ENCODE data around the gene FNBP1. TPM values are rescaled to one million over a fixed set of nuclear protein-coding genes. Genes with fewer than 3 reads are reported as not detected.
A peak's percentile ranks its signal among the peaks of the same experiment; 100 is the strongest.

The FNBP1 gene
- total RNA-seq, 1 experiment from 2014 or later, result 43.6 TPM

DNA sequence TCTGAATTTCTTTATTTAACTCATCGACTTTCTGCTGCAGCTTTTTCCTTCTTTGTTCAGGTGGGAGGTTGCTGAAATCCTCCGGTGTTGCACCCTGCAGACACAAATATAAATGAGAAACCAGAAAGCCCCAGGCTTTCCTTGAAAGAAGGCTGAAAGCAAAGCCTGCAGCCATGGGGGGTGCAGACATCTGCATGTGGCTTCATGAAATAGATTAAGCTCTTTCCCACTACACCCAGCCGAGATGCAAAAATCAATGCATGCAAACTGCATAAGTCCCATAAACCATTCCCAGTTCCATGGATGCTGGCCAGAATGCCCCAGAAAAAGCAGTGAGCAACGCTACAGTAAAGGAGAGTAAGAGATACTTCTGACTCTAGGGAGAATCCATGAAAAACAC lies 134.1 kb downstream of the FNBP1 start (continued):
- TF ChIP-seq NFE2L1 (CRISPR knock-in tag; IDR thresholded peaks at IDR 0.05) (no peak), NFYB (CRISPR knock-in tag; conservative IDR thresholded peaks at IDR 0.05; ENCODE audit: low read depth) (no peak), TP53 (CRISPR knock-in tag; IDR thresholded peaks at IDR 0.05) (no peak)
- TF ChIP-seq, protein P1, sequence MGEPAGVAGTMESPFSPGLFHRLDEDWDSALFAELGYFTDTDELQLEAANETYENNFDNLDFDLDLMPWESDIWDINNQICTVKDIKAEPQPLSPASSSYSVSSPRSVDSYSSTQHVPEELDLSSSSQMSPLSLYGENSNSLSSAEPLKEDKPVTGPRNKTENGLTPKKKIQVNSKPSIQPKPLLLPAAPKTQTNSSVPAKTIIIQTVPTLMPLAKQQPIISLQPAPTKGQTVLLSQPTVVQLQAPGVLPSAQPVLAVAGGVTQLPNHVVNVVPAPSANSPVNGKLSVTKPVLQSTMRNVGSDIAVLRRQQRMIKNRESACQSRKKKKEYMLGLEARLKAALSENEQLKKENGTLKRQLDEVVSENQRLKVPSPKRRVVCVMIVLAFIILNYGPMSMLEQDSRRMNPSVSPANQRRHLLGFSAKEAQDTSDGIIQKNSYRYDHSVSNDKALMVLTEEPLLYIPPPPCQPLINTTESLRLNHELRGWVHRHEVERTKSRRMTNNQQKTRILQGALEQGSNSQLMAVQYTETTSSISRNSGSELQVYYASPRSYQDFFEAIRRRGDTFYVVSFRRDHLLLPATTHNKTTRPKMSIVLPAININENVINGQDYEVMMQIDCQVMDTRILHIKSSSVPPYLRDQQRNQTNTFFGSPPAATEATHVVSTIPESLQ (CRISPR knock-in tag; IDR thresholded peaks at IDR 0.05), result no peak

- Mint-ChIP-seq H3K27ac (0 out of 2 replicates have a peak overlapping the region, but pooled peaks have one; percentile 10), H3K4me3 (no peak overlapping the region), H3K9me3 (peaks cover 9% of the 10 kb centered on the region; the same call in 1 of the 2 replicates), H3K27me3 (ENCODE audit: low read depth) (no peaks in the 10 kb centered on the region), H3K4me1 (peaks cover 29% of the 10 kb centered on the region), H3K36me3 (peaks cover 22% of the 10 kb centered on the region)
- ChIA-PET POLR2A (no interaction called here), CTCF (interaction anchor here (2.4 kb wide), 1 partner anchor 9 kb away, joined by 8 read pairs; no protein-coding TSS in a partner anchor)
- ATAC-seq, result no peak
- DNase-seq (ENCODE audit: low spot score), result no peak
- no peak for TF ChIP-seq ZNF138 (CRISPR knock-in tag; conservative IDR thresholded peaks at IDR 0.05)
- TF ChIP-seq ZNF263 (CRISPR knock-in tag; IDR thresholded peaks at IDR 0.05; ENCODE audit: low read depth), result no peak
- no peak for TF ChIP-seq SMAD4 (CRISPR knock-in tag; IDR thresholded peaks at IDR 0.05)
- no peak for TF ChIP-seq ZNF317 (CRISPR knock-in tag; IDR thresholded peaks at IDR 0.05; ENCODE audit: borderline replicate concordance, low read depth)
- TF ChIP-seq TEAD4 (CRISPR knock-in tag; IDR thresholded peaks at IDR 0.05), result no peak
- no peak for TF ChIP-seq EMX1 (CRISPR knock-in tag; IDR thresholded peaks at IDR 0.05)
- TF ChIP-seq, protein P2, sequence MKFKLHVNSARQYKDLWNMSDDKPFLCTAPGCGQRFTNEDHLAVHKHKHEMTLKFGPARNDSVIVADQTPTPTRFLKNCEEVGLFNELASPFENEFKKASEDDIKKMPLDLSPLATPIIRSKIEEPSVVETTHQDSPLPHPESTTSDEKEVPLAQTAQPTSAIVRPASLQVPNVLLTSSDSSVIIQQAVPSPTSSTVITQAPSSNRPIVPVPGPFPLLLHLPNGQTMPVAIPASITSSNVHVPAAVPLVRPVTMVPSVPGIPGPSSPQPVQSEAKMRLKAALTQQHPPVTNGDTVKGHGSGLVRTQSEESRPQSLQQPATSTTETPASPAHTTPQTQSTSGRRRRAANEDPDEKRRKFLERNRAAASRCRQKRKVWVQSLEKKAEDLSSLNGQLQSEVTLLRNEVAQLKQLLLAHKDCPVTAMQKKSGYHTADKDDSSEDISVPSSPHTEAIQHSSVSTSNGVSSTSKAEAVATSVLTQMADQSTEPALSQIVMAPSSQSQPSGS (CRISPR knock-in tag; IDR thresholded peaks at IDR 0.05; ENCODE audit: borderline replicate concordance, low read depth), result no peak
- TF ChIP-seq MXD4 (CRISPR knock-in tag; IDR thresholded peaks at IDR 0.05; ENCODE audit: borderline replicate concordance), result no peak
- no peak for TF ChIP-seq ZNF671 (CRISPR knock-in tag; IDR thresholded peaks at IDR 0.05)
- TF ChIP-seq, protein P3, sequence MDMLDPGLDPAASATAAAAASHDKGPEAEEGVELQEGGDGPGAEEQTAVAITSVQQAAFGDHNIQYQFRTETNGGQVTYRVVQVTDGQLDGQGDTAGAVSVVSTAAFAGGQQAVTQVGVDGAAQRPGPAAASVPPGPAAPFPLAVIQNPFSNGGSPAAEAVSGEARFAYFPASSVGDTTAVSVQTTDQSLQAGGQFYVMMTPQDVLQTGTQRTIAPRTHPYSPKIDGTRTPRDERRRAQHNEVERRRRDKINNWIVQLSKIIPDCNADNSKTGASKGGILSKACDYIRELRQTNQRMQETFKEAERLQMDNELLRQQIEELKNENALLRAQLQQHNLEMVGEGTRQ (CRISPR knock-in tag; IDR thresholded peaks at IDR 0.05), result no peak
- TF ChIP-seq ZNF423 (CRISPR knock-in tag; IDR thresholded peaks at IDR 0.05), result no peak
- TF ChIP-seq, protein P4, sequence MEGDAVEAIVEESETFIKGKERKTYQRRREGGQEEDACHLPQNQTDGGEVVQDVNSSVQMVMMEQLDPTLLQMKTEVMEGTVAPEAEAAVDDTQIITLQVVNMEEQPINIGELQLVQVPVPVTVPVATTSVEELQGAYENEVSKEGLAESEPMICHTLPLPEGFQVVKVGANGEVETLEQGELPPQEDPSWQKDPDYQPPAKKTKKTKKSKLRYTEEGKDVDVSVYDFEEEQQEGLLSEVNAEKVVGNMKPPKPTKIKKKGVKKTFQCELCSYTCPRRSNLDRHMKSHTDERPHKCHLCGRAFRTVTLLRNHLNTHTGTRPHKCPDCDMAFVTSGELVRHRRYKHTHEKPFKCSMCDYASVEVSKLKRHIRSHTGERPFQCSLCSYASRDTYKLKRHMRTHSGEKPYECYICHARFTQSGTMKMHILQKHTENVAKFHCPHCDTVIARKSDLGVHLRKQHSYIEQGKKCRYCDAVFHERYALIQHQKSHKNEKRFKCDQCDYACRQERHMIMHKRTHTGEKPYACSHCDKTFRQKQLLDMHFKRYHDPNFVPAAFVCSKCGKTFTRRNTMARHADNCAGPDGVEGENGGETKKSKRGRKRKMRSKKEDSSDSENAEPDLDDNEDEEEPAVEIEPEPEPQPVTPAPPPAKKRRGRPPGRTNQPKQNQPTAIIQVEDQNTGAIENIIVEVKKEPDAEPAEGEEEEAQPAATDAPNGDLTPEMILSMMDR (IDR thresholded peaks at IDR 0.05), result no peak
- TF ChIP-seq ESRRA (CRISPR knock-in tag; IDR thresholded peaks at IDR 0.05; ENCODE audit: borderline replicate concordance), result no peak
These were observed 135.8 kb downstream of the FNBP1 start for GRCh38 chr9:129907201-129907600.

GRCh38 chr9:129906298-129906697 lies 136.7 kb downstream of the FNBP1 start:
- DNase-seq (ENCODE audit: low spot score) (no peak), ATAC-seq (no peak)
- H3K36me3 Mint-ChIP-seq, result peaks cover 28% of the 10 kb centered on the region
- ChIA-PET CTCF (interaction anchor here (0.7 to 2.4 kb wide), 2 partner anchors 8 to 169 kb away, joined by 3 to 8 read pairs; no protein-coding TSS in a partner anchor), POLR2A (no interaction called here)
- no peak overlapping the region; the same call in 1 of the 2 replicates for H3K27ac Mint-ChIP-seq
- H3K27me3 Mint-ChIP-seq (ENCODE audit: low read depth), result no peaks in the 10 kb centered on the region
- H3K9me3 Mint-ChIP-seq, result peaks cover 9% of the 10 kb centered on the region; the same call in 1 of the 2 replicates
- no peak overlapping the region for H3K4me3 Mint-ChIP-seq
- H3K4me1 Mint-ChIP-seq, result peaks cover 29% of the 10 kb centered on the region
- TF ChIP-seq CBFB (CRISPR knock-in tag; IDR thresholded peaks at IDR 0.05; ENCODE audit: low read depth) (no peak), NR3C1 (CRISPR knock-in tag; conservative IDR thresholded peaks at IDR 0.05; ENCODE audit: low read depth) (no peak), EMX1 (CRISPR knock-in tag; IDR thresholded peaks at IDR 0.05) (no peak), OVOL2 (CRISPR knock-in tag; IDR thresholded peaks at IDR 0.05; ENCODE audit: borderline replicate concordance) (no peak), ZNF416 (CRISPR knock-in tag; IDR thresholded peaks at IDR 0.05) (no peak), GTF2I (CRISPR knock-in tag; conservative IDR thresholded peaks at IDR 0.05) (no peak), ZNF317 (CRISPR knock-in tag; IDR thresholded peaks at IDR 0.05; ENCODE audit: borderline replicate concordance, low read depth) (no peak)
- TF ChIP-seq, protein P5, sequence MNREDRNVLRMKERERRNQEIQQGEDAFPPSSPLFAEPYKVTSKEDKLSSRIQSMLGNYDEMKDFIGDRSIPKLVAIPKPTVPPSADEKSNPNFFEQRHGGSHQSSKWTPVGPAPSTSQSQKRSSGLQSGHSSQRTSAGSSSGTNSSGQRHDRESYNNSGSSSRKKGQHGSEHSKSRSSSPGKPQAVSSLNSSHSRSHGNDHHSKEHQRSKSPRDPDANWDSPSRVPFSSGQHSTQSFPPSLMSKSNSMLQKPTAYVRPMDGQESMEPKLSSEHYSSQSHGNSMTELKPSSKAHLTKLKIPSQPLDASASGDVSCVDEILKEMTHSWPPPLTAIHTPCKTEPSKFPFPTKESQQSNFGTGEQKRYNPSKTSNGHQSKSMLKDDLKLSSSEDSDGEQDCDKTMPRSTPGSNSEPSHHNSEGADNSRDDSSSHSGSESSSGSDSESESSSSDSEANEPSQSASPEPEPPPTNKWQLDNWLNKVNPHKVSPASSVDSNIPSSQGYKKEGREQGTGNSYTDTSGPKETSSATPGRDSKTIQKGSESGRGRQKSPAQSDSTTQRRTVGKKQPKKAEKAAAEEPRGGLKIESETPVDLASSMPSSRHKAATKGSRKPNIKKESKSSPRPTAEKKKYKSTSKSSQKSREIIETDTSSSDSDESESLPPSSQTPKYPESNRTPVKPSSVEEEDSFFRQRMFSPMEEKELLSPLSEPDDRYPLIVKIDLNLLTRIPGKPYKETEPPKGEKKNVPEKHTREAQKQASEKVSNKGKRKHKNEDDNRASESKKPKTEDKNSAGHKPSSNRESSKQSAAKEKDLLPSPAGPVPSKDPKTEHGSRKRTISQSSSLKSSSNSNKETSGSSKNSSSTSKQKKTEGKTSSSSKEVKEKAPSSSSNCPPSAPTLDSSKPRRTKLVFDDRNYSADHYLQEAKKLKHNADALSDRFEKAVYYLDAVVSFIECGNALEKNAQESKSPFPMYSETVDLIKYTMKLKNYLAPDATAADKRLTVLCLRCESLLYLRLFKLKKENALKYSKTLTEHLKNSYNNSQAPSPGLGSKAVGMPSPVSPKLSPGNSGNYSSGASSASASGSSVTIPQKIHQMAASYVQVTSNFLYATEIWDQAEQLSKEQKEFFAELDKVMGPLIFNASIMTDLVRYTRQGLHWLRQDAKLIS (CRISPR knock-in tag; IDR thresholded peaks at IDR 0.05; ENCODE audit: borderline replicate concordance), result no peak
